Vagina (tissue), 2 donors: ENCODE results near the gene ZNF711.
"Not testable (repeated sequence)": the region's sequence is repeated elsewhere in the genome, so short reads cannot be mapped to it uniquely, and the experiment has no call there.

ENCODE experiments used
- CTCF ChIP-seq, 3 experiments: fragments of 450-650 bp in 2 of 3; fragments of 200-600 bp in 1 of 3; sonication (generic) in 1 of 3; IDR thresholded peaks; one replicate each; pipeline ENCODE4 v1.5.1; 2017 to 2019; ENCODE audit warnings: antibody characterized with exemption in 3 of 3, mild to moderate bottlenecking in 2 of 3, moderate library complexity in 2 of 3
- POLR2A ChIP-seq, 2 donors: fragments of 450-650 bp; IDR thresholded peaks; one replicate each; pipeline ENCODE4 v1.6.1; 2017; ENCODE audit warnings: antibody characterized with exemption in 2 of 2, mild to moderate bottlenecking in 2 of 2, moderate library complexity in 2 of 2
- POLR2AphosphoS5 ChIP-seq, 2 donors: sonication (generic); formaldehyde crosslinking; IDR thresholded peaks; one replicate each; pipeline ENCODE4 v1.9.0; 2017; ENCODE audit warnings: antibody characterized with exemption in 2 of 2, mild to moderate bottlenecking in 2 of 2, low read depth in 1 of 2; ENCODE audit not compliant: insufficient read depth in 1 of 2

GRCh38 chrX:85285286-85285685, 41.5 kb downstream of the ZNF711 start:
- not testable (repeated sequence) for TF ChIP-seq CTCF (IDR thresholded peaks at IDR 0.05); POLR2AphosphoS5 (IDR thresholded peaks at IDR 0.05; ENCODE audit: insufficient read depth in 1 of 2, low read depth in 1 of 2); POLR2A (IDR thresholded peaks at IDR 0.05)
